ENCODE measurements around the gene FUOM. TPM values are rescaled to one million over a fixed set of nuclear protein-coding genes. Genes with fewer than 3 reads are reported as not detected.
"Not testable (repeated sequence)": the region's sequence is repeated elsewhere in the genome, so short reads cannot be mapped to it uniquely, and the experiment has no call there.

FUOM gene
- total and polyA plus RNA-seq, 9 donors, result 5.6 to 12.1 (median 8.0) TPM

GRCh38 chr10:133378251-133379096 lies 20.7 kb upstream of the FUOM start:
- H3K27ac ChIP-seq (ENCODE audit: low read length), result peak overlapping the region; percentile 53
- peak overlapping the region; percentile 76 for H3K4me3 ChIP-seq (ENCODE audit: low read length)
- WGBS (ENCODE audit: insufficient coverage), result under 1% methylated on average over 67 of the region's 90 CpGs
- no peaks in the 10 kb centered on the region for H3K36me3 ChIP-seq (ENCODE audit: control insufficient read depth, insufficient read depth, low read length)
- no peaks in the 10 kb centered on the region for H3K27me3 ChIP-seq (ENCODE audit: control insufficient read depth, insufficient read depth, low read length)
- H3K9me3 ChIP-seq (replicated peaks; ENCODE audit: control insufficient read depth, low read depth, low read length), result no peaks in the 10 kb centered on the region
- H3K4me1 ChIP-seq (ENCODE audit: control insufficient read depth, insufficient read depth, low read length), result peaks cover 25% of the 10 kb centered on the region
- peak; percentile 77 for DNase-seq

- Histone ChIP-seq H3K4me1 (ENCODE audit: control insufficient read depth, insufficient read depth, low read length) (peaks cover 25% of the 10 kb centered on the region), H3K27ac (ENCODE audit: low read length) (peak overlapping the region; percentile 53), H3K36me3 (ENCODE audit: control insufficient read depth, insufficient read depth, low read length) (no peaks in the 10 kb centered on the region), H3K4me3 (ENCODE audit: low read length) (peak overlapping the region; percentile 76), H3K9me3 (replicated peaks; ENCODE audit: control insufficient read depth, low read depth, low read length) (no peaks in the 10 kb centered on the region), H3K27me3 (ENCODE audit: control insufficient read depth, insufficient read depth, low read length) (no peaks in the 10 kb centered on the region)
- no peak for DNase-seq
- WGBS (ENCODE audit: insufficient coverage), result 20% methylated on average over 19 of the region's 20 CpGs
Measured at GRCh38 chr10:133377818-133378250, 20.0 kb upstream of the FUOM start.

GRCh38 chr10:133377025-133377817 lies 19.4 kb upstream of the FUOM start:
- Histone ChIP-seq H3K36me3 (ENCODE audit: control insufficient read depth, insufficient read depth, low read length) (no peaks in the 10 kb centered on the region), H3K27me3 (ENCODE audit: control insufficient read depth, insufficient read depth, low read length) (no peaks in the 10 kb centered on the region), H3K27ac (ENCODE audit: low read length) (no peak overlapping the region), H3K9me3 (replicated peaks; ENCODE audit: control insufficient read depth, low read depth, low read length) (no peaks in the 10 kb centered on the region), H3K4me3 (ENCODE audit: low read length) (no peak overlapping the region), H3K4me1 (ENCODE audit: control insufficient read depth, insufficient read depth, low read length) (peaks cover 28% of the 10 kb centered on the region)
- no peak for DNase-seq
- WGBS (ENCODE audit: insufficient coverage), result 85% methylated on average over 30 of the region's 30 CpGs

GRCh38 chr10:133376183-133376582 lies 18.4 kb upstream of the FUOM start:
- not testable (repeated sequence) for H3K36me3 ChIP-seq (ENCODE audit: control insufficient read depth, insufficient read depth, low read length)

GRCh38 chr10:133375357-133376115 lies 17.7 kb upstream of the FUOM start:
- H3K36me3 ChIP-seq (ENCODE audit: control insufficient read depth, insufficient read depth, low read length), result peaks cover 7% of the 10 kb centered on the region
- peaks cover 42% of the 10 kb centered on the region for H3K4me1 ChIP-seq (ENCODE audit: control insufficient read depth, insufficient read depth, low read length)
- H3K27me3 ChIP-seq (ENCODE audit: control insufficient read depth, insufficient read depth, low read length), result no peaks in the 10 kb centered on the region
- H3K4me3 ChIP-seq (ENCODE audit: low read length), result no peak overlapping the region
- 71% methylated on average over 3 of the region's 12 CpGs for WGBS (ENCODE audit: insufficient coverage)
- H3K27ac ChIP-seq (ENCODE audit: low read length), result no peak overlapping the region
- DNase-seq, result no peak
- H3K9me3 ChIP-seq (replicated peaks; ENCODE audit: control insufficient read depth, low read depth, low read length), result no peaks in the 10 kb centered on the region

More at GRCh38 chr10:133376183-133376582, 18.4 kb upstream of the FUOM start:
- H3K27ac ChIP-seq (ENCODE audit: low read length); DNase-seq; H3K27me3 ChIP-seq (ENCODE audit: control insufficient read depth, insufficient read depth, low read length); H3K9me3 ChIP-seq (replicated peaks; ENCODE audit: control insufficient read depth, low read depth, low read length); H3K4me3 ChIP-seq (ENCODE audit: low read length): not testable (repeated sequence)
- peaks cover 38% of the 10 kb centered on the region for H3K4me1 ChIP-seq (ENCODE audit: control insufficient read depth, insufficient read depth, low read length)
- WGBS (ENCODE audit: insufficient coverage), result no CpG with 5 or more reads among the region's 5 CpGs

- Histone ChIP-seq H3K4me3 (ENCODE audit: low read length) (peak within 1 kb of the TSS; percentile 76), H3K9me3 (replicated peaks; ENCODE audit: control insufficient read depth, low read depth, low read length) (no peaks in the 10 kb centered on the region), H3K36me3 (ENCODE audit: control insufficient read depth, insufficient read depth, low read length) (peaks cover 23% of the 10 kb centered on the region), H3K4me1 (ENCODE audit: control insufficient read depth, insufficient read depth, low read length) (peaks cover 51% of the 10 kb centered on the region), H3K27me3 (ENCODE audit: control insufficient read depth, insufficient read depth, low read length) (no peaks in the 10 kb centered on the region), H3K27ac (ENCODE audit: low read length) (peak within 1 kb of the TSS; percentile 71)
- 3% methylated on average over 70 of the region's 89 CpGs for WGBS (ENCODE audit: insufficient coverage)
- DNase-seq, result peak; percentile 98
Measured at GRCh38 chr10:133373174-133374090, 15.6 kb upstream of the FUOM start, which contains the start of gene ECHS1. TSS of gene ECHS1 (minus strand) at chr10:133373354. CDS start at chr10:133373333, 21 bp downstream.

- 57% methylated on average over 9 of the region's 20 CpGs for WGBS (ENCODE audit: insufficient coverage)
- Histone ChIP-seq H3K4me1 (ENCODE audit: control insufficient read depth, insufficient read depth, low read length) (peaks cover 48% of the 10 kb centered on the region), H3K27ac (ENCODE audit: low read length) (no peak overlapping the region), H3K27me3 (ENCODE audit: control insufficient read depth, insufficient read depth, low read length) (no peaks in the 10 kb centered on the region), H3K36me3 (ENCODE audit: control insufficient read depth, insufficient read depth, low read length) (peaks cover 28% of the 10 kb centered on the region), H3K4me3 (ENCODE audit: low read length) (peak overlapping the region; percentile 76), H3K9me3 (replicated peaks; ENCODE audit: control insufficient read depth, low read depth, low read length) (no peaks in the 10 kb centered on the region)
- DNase-seq, result no peak
Measured at GRCh38 chr10:133372507-133372906, 14.7 kb upstream of the FUOM start.

- peak overlapping the region; percentile 56 for H3K27ac ChIP-seq (ENCODE audit: low read length)
- peaks cover 47% of the 10 kb centered on the region for H3K36me3 ChIP-seq (ENCODE audit: control insufficient read depth, insufficient read depth, low read length)
- H3K4me1 ChIP-seq (ENCODE audit: control insufficient read depth, insufficient read depth, low read length), result peaks cover 42% of the 10 kb centered on the region
- peak; percentile 44 for DNase-seq
- H3K4me3 ChIP-seq (ENCODE audit: low read length), result no peak overlapping the region
- 91% methylated on average over 23 of the region's 24 CpGs for WGBS (ENCODE audit: insufficient coverage)
- no peaks in the 10 kb centered on the region for H3K9me3 ChIP-seq (replicated peaks; ENCODE audit: control insufficient read depth, low read depth, low read length)
- no peaks in the 10 kb centered on the region for H3K27me3 ChIP-seq (ENCODE audit: control insufficient read depth, insufficient read depth, low read length)
Measured at GRCh38 chr10:133370030-133370786, 12.4 kb upstream of the FUOM start.
